MM.1S (cell line): ENCODE data around the gene TIMP2.
"Not testable (repeated sequence)": the region's sequence is repeated elsewhere in the genome, so short reads cannot be mapped to it uniquely, and the experiment has no call there.

ENCODE experiments used
- DNase-seq: peaks from one replicate; pipeline ENCODE4 v3.0.0-alpha.2; 2015
- H2AFZ ChIP-seq: fragments of 300-600 bp; sonication (generic); 2 replicates; pipeline ENCODE4 v1.6.0; 2016; ENCODE audit warnings: antibody characterized with exemption, low read length
- H3F3A ChIP-seq: fragments of 300-600 bp; sonication (generic); 2 replicates; pipeline ENCODE4 v1.6.1; 2016; ENCODE audit warnings: mild to moderate bottlenecking, antibody characterized with exemption, low read length, moderate library complexity, mixed read lengths; ENCODE audit not compliant: insufficient read depth
- H3K27ac ChIP-seq: fragments of 300-600 bp; sonication (generic); 2 replicates; pipeline ENCODE4 v1.5.1; 2016; ENCODE audit warnings: mild to moderate bottlenecking, low read length
- H3K27me3 ChIP-seq: fragments of 300-600 bp; sonication (generic); replicated peaks from 2 replicates; pipeline ENCODE4 v1.6.0; 2016; ENCODE audit warnings: low read length; ENCODE audit not compliant: insufficient read depth
- H3K36me3 ChIP-seq: fragments of 300-600 bp; sonication (generic); replicated peaks from 2 replicates; pipeline ENCODE4 v1.6.1; 2016; ENCODE audit warnings: mild to moderate bottlenecking, low read length, mixed read lengths; ENCODE audit not compliant: insufficient read depth
- H3K4me1 ChIP-seq: fragments of 300-600 bp; sonication (generic); 2 replicates; pipeline ENCODE4 v1.6.1; 2016; ENCODE audit warnings: low read length, mixed read lengths
- H3K4me2 ChIP-seq: fragments of 300-600 bp; sonication (generic); 2 replicates; pipeline ENCODE4 v1.6.0; 2016; ENCODE audit warnings: low read depth, low read length
- H3K4me3 ChIP-seq: fragments of 300-600 bp; sonication (generic); 2 replicates; pipeline ENCODE4 v1.5.1; 2016; ENCODE audit warnings: low read length, mixed read lengths
- H3K79me2 ChIP-seq: fragments of 300-600 bp; sonication (generic); 2 replicates; pipeline ENCODE4 v1.6.1; 2016; ENCODE audit warnings: mixed run types, low read length, mixed read lengths
- H3K9ac ChIP-seq: fragments of 300-600 bp; sonication (generic); 2 replicates; pipeline ENCODE4 v1.6.1; 2016; ENCODE audit warnings: low read length, mixed read lengths
- H3K9me2 ChIP-seq: fragments of 300-600 bp; sonication (generic); replicated peaks from 2 replicates; pipeline ENCODE4 v1.6.1; 2016; ENCODE audit warnings: mild to moderate bottlenecking, low read length, mixed read lengths; ENCODE audit not compliant: insufficient read depth
- H3K9me3 ChIP-seq: fragments of 300-600 bp; sonication (generic); replicated peaks from 2 replicates; pipeline ENCODE4 v1.6.1; 2016; ENCODE audit warnings: mild to moderate bottlenecking, low read length, mixed read lengths; ENCODE audit not compliant: insufficient read depth
- H4K20me1 ChIP-seq: fragments of 300-600 bp; sonication (generic); 2 replicates; pipeline ENCODE4 v1.6.1; 2016; ENCODE audit warnings: mild to moderate bottlenecking, low read length, moderate library complexity, mixed read lengths; ENCODE audit not compliant: insufficient read depth
- EZH2 ChIP-seq: fragments of 300-600 bp; sonication (generic); optimal IDR thresholded peaks from 2 replicates; pipeline ENCODE3; 2017; ENCODE audit warnings: low read depth, mild to moderate bottlenecking, antibody characterized with exemption, low read length, mixed read lengths
- EZH2phosphoT487 ChIP-seq: fragments of 300-600 bp; sonication (generic); IDR thresholded peaks from 2 replicates; pipeline ENCODE4 v1.6.1; 2018; ENCODE audit warnings: antibody characterized with exemption, low read length
- TF ChIP-seq, protein P1 (sequence below): fragments of 300-600 bp; sonication (generic); IDR thresholded peaks from 2 replicates; pipeline ENCODE4 v1.5.1; 2016; ENCODE audit warnings: antibody characterized with exemption, low read length, mixed read lengths

The TIMP2 gene

DNA sequence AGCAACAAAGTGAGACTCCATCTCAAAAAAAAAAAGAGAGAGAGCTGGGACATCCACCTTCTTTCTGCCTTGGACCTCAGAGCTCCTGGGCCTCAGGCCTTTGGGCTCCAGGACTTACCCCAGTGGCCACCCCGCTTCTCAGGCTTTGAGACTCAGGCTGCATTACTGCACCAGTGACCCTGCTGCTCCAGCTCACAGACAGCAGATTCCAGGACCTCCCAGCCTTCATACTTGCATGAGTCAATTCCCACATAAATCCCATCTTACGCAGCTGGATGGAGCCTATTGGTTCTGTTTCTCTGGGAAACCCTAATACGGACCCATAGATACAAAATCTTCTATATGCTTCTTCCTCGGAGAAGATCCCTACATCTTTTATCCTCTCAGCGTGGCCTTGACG is 20.1 kb downstream of the TIMP2 start:
- no peak for DNase-seq
- no peaks in the 10 kb centered on the region for H3K9me3 ChIP-seq
- H3K4me3 ChIP-seq, result no peak overlapping the region
- peaks cover 13% of the 10 kb centered on the region; the same call in 1 of the 2 replicates for H4K20me1 ChIP-seq
- H3K9ac ChIP-seq, result no peak overlapping the region
- no peak overlapping the region for H3K27ac ChIP-seq
- H3K9me2 ChIP-seq, result no peaks in the 10 kb centered on the region
- TF ChIP-seq EZH2, result no peak
- TF ChIP-seq, protein P1, sequence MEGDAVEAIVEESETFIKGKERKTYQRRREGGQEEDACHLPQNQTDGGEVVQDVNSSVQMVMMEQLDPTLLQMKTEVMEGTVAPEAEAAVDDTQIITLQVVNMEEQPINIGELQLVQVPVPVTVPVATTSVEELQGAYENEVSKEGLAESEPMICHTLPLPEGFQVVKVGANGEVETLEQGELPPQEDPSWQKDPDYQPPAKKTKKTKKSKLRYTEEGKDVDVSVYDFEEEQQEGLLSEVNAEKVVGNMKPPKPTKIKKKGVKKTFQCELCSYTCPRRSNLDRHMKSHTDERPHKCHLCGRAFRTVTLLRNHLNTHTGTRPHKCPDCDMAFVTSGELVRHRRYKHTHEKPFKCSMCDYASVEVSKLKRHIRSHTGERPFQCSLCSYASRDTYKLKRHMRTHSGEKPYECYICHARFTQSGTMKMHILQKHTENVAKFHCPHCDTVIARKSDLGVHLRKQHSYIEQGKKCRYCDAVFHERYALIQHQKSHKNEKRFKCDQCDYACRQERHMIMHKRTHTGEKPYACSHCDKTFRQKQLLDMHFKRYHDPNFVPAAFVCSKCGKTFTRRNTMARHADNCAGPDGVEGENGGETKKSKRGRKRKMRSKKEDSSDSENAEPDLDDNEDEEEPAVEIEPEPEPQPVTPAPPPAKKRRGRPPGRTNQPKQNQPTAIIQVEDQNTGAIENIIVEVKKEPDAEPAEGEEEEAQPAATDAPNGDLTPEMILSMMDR, result no peak
- TF ChIP-seq EZH2phosphoT487, result no peak
- no peaks in the 10 kb centered on the region for H3K27me3 ChIP-seq
- H3K36me3 ChIP-seq, result peaks cover 4% of the 10 kb centered on the region; the same call in 1 of the 2 replicates
- H3F3A ChIP-seq, result no peaks in the 10 kb centered on the region
- no peak overlapping the region for H2AFZ ChIP-seq
- no peaks in the 10 kb centered on the region for H3K4me1 ChIP-seq
- H3K79me2 ChIP-seq, result peaks cover 100% of the 10 kb centered on the region
- no peak overlapping the region for H3K4me2 ChIP-seq

DNA sequence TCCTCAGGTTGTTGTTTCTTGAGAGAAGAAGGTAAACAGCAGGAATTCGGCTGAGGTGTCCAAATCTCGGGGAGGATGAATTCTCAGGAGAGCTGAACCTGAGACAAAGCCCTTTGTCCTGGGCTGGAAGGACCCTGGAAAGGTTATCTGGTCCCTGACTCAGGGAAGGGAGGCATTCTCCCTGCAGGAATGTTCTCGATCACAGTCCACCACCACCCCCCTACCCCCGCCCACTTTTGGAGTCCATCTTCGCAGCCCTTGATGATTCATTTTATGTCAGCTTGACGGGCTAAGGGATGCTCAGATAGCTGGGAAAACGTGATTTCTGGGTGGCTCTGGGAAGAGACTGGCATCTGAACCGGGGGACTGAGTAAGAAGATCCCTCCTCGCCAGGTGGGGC is 20.8 kb downstream of the TIMP2 start:
- H4K20me1 ChIP-seq, result peaks cover 13% of the 10 kb centered on the region; the same call in 1 of the 2 replicates
- no peak overlapping the region for H3K4me2 ChIP-seq
- TF ChIP-seq EZH2, result no peak
- TF ChIP-seq EZH2phosphoT487, result no peak
- TF ChIP-seq, protein P1, result no peak
- no peak overlapping the region for H2AFZ ChIP-seq
- no peaks in the 10 kb centered on the region for H3K9me3 ChIP-seq
- no peak overlapping the region for H3K9ac ChIP-seq
- no peak overlapping the region for H3K27ac ChIP-seq
- no peaks in the 10 kb centered on the region for H3K9me2 ChIP-seq
- H3K36me3 ChIP-seq, result peaks cover 4% of the 10 kb centered on the region; the same call in 1 of the 2 replicates
- no peak overlapping the region for H3K4me3 ChIP-seq
- H3F3A ChIP-seq, result no peaks in the 10 kb centered on the region
- peaks cover 100% of the 10 kb centered on the region for H3K79me2 ChIP-seq
- no peaks in the 10 kb centered on the region for H3K4me1 ChIP-seq
- DNase-seq, result no peak
- H3K27me3 ChIP-seq, result no peaks in the 10 kb centered on the region

GRCh38 chr17:78903101-78903779 is 21.9 kb downstream of the TIMP2 start, which contains the start of gene CEP295NL:
Gene CEP295NL (minus strand): TSS chr17:78903201. CDS start chr17:78901828, 1,373 bp downstream.
- DNase-seq, result no peak
- Histone ChIP-seq H3K9me2 (no peaks in the 10 kb centered on the region), H4K20me1 (peaks cover 13% of the 10 kb centered on the region; the same call in 1 of the 2 replicates), H3K9ac (no peak within 1 kb of the TSS), H3K9me3 (no peaks in the 10 kb centered on the region), H3K4me1 (no peaks in the 10 kb centered on the region), H3K27me3 (no peaks in the 10 kb centered on the region), H3K4me2 (no peak within 1 kb of the TSS), H3K36me3 (peaks cover 4% of the 10 kb centered on the region; the same call in 1 of the 2 replicates), H3K27ac (no peak within 1 kb of the TSS), H3F3A (no peaks in the 10 kb centered on the region), H2AFZ (no peak within 1 kb of the TSS), H3K4me3 (no peak within 1 kb of the TSS), H3K79me2 (peaks cover 100% of the 10 kb centered on the region)
- TF ChIP-seq, protein P1, result no peak
- TF ChIP-seq EZH2phosphoT487 (no peak), EZH2 (no peak)

DNA sequence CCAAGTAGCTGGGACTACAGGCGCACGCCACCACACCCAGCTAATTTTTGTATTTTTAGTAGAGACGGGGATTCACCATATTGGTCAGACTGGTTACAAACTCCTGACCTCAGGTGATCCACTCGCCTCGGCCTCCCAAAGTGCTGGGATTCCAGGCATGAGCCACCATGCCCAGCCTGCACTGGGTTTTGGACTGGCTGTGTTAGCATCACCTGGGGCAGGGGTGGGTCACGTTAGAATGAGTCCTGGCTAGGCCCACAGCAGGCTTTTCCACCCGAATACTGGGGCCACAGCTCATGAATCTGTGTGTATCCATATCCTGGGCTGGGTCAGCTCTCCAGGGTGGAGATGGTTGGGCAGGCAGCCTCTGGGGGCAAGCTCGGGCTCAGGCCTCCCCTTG is 23.0 kb downstream of the TIMP2 start:
- not testable (repeated sequence) for H3K36me3 ChIP-seq
- H3K79me2 ChIP-seq, result peaks cover 100% of the 10 kb centered on the region

More for the DNA sequence above, 23.0 kb downstream of the TIMP2 start:
- not testable (repeated sequence) for H3K4me1 ChIP-seq, H3F3A ChIP-seq, H3K27ac ChIP-seq, H3K9ac ChIP-seq, H3K9me3 ChIP-seq, H3K27me3 ChIP-seq, H3K4me3 ChIP-seq, H3K9me2 ChIP-seq, H2AFZ ChIP-seq, DNase-seq, H3K4me2 ChIP-seq
- peaks cover 12% of the 10 kb centered on the region; the same call in 1 of the 2 replicates for H4K20me1 ChIP-seq
